HEK293 (cell line): Measurements from ENCODE around the gene CTSE.
A peak's percentile ranks its signal among the peaks of the same experiment; 100 is the strongest.

Experiments
- CTCF ChIA-PET: fragments of 350-600 bp; formaldehyde crosslinking; extraction: SDS; loops from one replicate; lab custom pipeline; 2021; ENCODE audit warnings: antibody characterized with exemption; lab: Yijun Ruan, JAX
- POLR2A ChIA-PET: fragments of 300-600 bp; formaldehyde crosslinking; extraction: SDS; loops from one replicate; lab custom pipeline; 2020; ENCODE audit warnings: antibody characterized with exemption, inconsistent platforms; lab: Yijun Ruan, JAX
- H3K27ac ChIP-seq: fragments of 200-500 bp; sonication (Bioruptor generic); 2 replicates; pipeline ENCODE4 v1.5.1; 2014; ENCODE audit warnings: low read depth, low read length, control low read depth, inconsistent platforms; ENCODE audit errors: extremely low read depth
- H3K36me3 ChIP-seq, 2 experiments: fragments of 200-500 bp in 1 of 2; sonication (Bioruptor generic) in 1 of 2; 1 replicate in 1 of 2; 2 replicates in 1 of 2; pipeline ENCODE4 v1.5.1; 2014 to 2017; ENCODE audit warnings: inconsistent platforms in 2 of 2, low read length in 2 of 2; ENCODE audit not compliant: control insufficient read depth in 2 of 2, insufficient read depth in 1 of 2
- H3K4me1 ChIP-seq: fragments of 200-500 bp; sonication (Bioruptor generic); 2 replicates; pipeline ENCODE4 v1.5.1; 2014; ENCODE audit warnings: mild to moderate bottlenecking, low read length, inconsistent platforms; ENCODE audit not compliant: control insufficient read depth, insufficient read depth
- H3K4me3 ChIP-seq: 2 replicates; pipeline ENCODE4 v1.5.1; 2011; ENCODE audit warnings: low read depth, mild to moderate bottlenecking, control low read depth, low read length, moderate library complexity
- H3K9me3 ChIP-seq: fragments of 200-500 bp; sonication (Bioruptor generic); 2 replicates; pipeline ENCODE4 v1.5.1; 2014; ENCODE audit warnings: low read depth, low read length, inconsistent platforms; ENCODE audit not compliant: control insufficient read depth, insufficient read depth
- EGR2 ChIP-seq: fragments of 450-650 bp; formaldehyde crosslinking; IDR thresholded peaks from 2 replicates; pipeline ENCODE4 v1.5.1; 2016; ENCODE audit warnings: low read depth, missing biosample characterization, missing genetic modification characterization
- GFI1B ChIP-seq: fragments of 450-650 bp; formaldehyde crosslinking; IDR thresholded peaks from 2 replicates; pipeline ENCODE4 v1.5.1; 2016; ENCODE audit warnings: missing biosample characterization, missing genetic modification characterization
- GLI4 ChIP-seq: fragments of 450-650 bp; formaldehyde crosslinking; IDR thresholded peaks from 2 replicates; pipeline ENCODE4 v1.5.1; 2016; ENCODE audit warnings: missing biosample characterization, missing genetic modification characterization
- KLF1 ChIP-seq: fragments of 450-650 bp; formaldehyde crosslinking; IDR thresholded peaks from 2 replicates; pipeline ENCODE4 v1.5.1; 2016; ENCODE audit warnings: missing biosample characterization, missing genetic modification characterization
- KLF9 ChIP-seq: fragments of 450-650 bp; formaldehyde crosslinking; IDR thresholded peaks from 2 replicates; pipeline ENCODE4 v1.5.1; 2016; ENCODE audit warnings: missing biosample characterization, missing genetic modification characterization, low read depth
- MZF1 ChIP-seq: fragments of 450-650 bp; formaldehyde crosslinking; IDR thresholded peaks from 2 replicates; pipeline ENCODE4 v1.5.1; 2017; ENCODE audit warnings: missing biosample characterization, missing genetic modification characterization, borderline replicate concordance
- PRDM1 ChIP-seq: fragments of 450-650 bp; formaldehyde crosslinking; IDR thresholded peaks from 2 replicates; pipeline ENCODE4; 2016; ENCODE audit warnings: missing biosample characterization, missing genetic modification characterization
- WT1 ChIP-seq: fragments of 450-650 bp; formaldehyde crosslinking; IDR thresholded peaks from 2 replicates; pipeline ENCODE4 v1.5.1; 2016; ENCODE audit warnings: missing biosample characterization, missing genetic modification characterization
- ZBTB7A ChIP-seq: fragments of 450-650 bp; formaldehyde crosslinking; IDR thresholded peaks from 2 replicates; pipeline ENCODE4 v1.5.1; 2016; ENCODE audit warnings: low read depth, missing biosample characterization, missing genetic modification characterization
- ZEB2 ChIP-seq: fragments of 450-650 bp; formaldehyde crosslinking; IDR thresholded peaks from 2 replicates; pipeline ENCODE4 v1.5.1; 2016; ENCODE audit warnings: missing biosample characterization, missing genetic modification characterization
- ZFHX2 ChIP-seq: fragments of 450-650 bp; formaldehyde crosslinking; conservative IDR thresholded peaks from 2 replicates; pipeline ENCODE4 v1.5.1; 2016; ENCODE audit warnings: missing biosample characterization, missing genetic modification characterization
- ZIC2 ChIP-seq: fragments of 450-650 bp; formaldehyde crosslinking; IDR thresholded peaks from 2 replicates; pipeline ENCODE4 v1.5.1; 2016; ENCODE audit warnings: missing biosample characterization, missing genetic modification characterization
- ZNF184 ChIP-seq: fragments of 450-650 bp; IDR thresholded peaks from 2 replicates; pipeline ENCODE4 v1.5.1; 2018; ENCODE audit warnings: missing biosample characterization, mild to moderate bottlenecking, missing genetic modification characterization
- ZNF23 ChIP-seq: fragments of 450-650 bp; formaldehyde crosslinking; IDR thresholded peaks from 2 replicates; pipeline ENCODE4 v1.5.1; 2016; ENCODE audit warnings: missing biosample characterization, missing genetic modification characterization, borderline replicate concordance
- ZNF514 ChIP-seq: fragments of 450-650 bp; formaldehyde crosslinking; IDR thresholded peaks from 2 replicates; pipeline ENCODE4 v1.5.1; 2016; ENCODE audit warnings: missing biosample characterization, missing genetic modification characterization
- ZNF555 ChIP-seq: fragments of 450-650 bp; formaldehyde crosslinking; conservative IDR thresholded peaks from 2 replicates; pipeline ENCODE4 v1.5.1; 2017; ENCODE audit warnings: missing biosample characterization, mild to moderate bottlenecking, missing genetic modification characterization, inconsistent platforms
- ZNF560 ChIP-seq: fragments of 450-650 bp; formaldehyde crosslinking; IDR thresholded peaks from 2 replicates; pipeline ENCODE4 v1.5.1; 2017; ENCODE audit warnings: missing biosample characterization, missing genetic modification characterization, borderline replicate concordance
- ZNF561 ChIP-seq: fragments of 450-650 bp; IDR thresholded peaks from 2 replicates; pipeline ENCODE4 v1.5.1; 2018; ENCODE audit warnings: missing biosample characterization, missing genetic modification characterization, borderline replicate concordance
- ZNF624 ChIP-seq: fragments of 450-650 bp; formaldehyde crosslinking; IDR thresholded peaks from 2 replicates; pipeline ENCODE4 v1.5.1; 2017; ENCODE audit warnings: missing biosample characterization, missing genetic modification characterization
- ZNF660 ChIP-seq: fragments of 450-650 bp; IDR thresholded peaks from 2 replicates; pipeline ENCODE4 v1.5.1; 2018; ENCODE audit warnings: missing biosample characterization, mild to moderate bottlenecking, missing genetic modification characterization
- ZNF701 ChIP-seq: fragments of 450-650 bp; formaldehyde crosslinking; IDR thresholded peaks from 2 replicates; pipeline ENCODE4 v1.5.1; 2016; ENCODE audit warnings: missing biosample characterization, missing genetic modification characterization
- ZNF768 ChIP-seq: fragments of 450-650 bp; formaldehyde crosslinking; IDR thresholded peaks from 2 replicates; pipeline ENCODE4 v1.5.1; 2018; ENCODE audit warnings: missing biosample characterization, mild to moderate bottlenecking, missing genetic modification characterization
- TF ChIP-seq, protein P1 (sequence below): fragments of 450-650 bp; formaldehyde crosslinking; optimal IDR thresholded peaks from 2 replicates; pipeline ENCODE3; 2016; ENCODE audit warnings: missing biosample characterization, mild to moderate bottlenecking, missing genetic modification characterization
- TF ChIP-seq, protein P2 (sequence below): fragments of 450-650 bp; formaldehyde crosslinking; IDR thresholded peaks from 2 replicates; pipeline ENCODE4 v1.5.1; 2016; ENCODE audit warnings: missing biosample characterization, missing genetic modification characterization
- TF ChIP-seq, protein P3 (sequence below): fragments of 450-650 bp; formaldehyde crosslinking; IDR thresholded peaks from 2 replicates; pipeline ENCODE4 v1.5.1; 2016; ENCODE audit warnings: missing biosample characterization, missing genetic modification characterization
- TF ChIP-seq, protein P4 (sequence below): sonication (generic); formaldehyde crosslinking; IDR thresholded peaks from 2 replicates; pipeline ENCODE4 v1.8.1; 2022; ENCODE audit warnings: mild to moderate bottlenecking, moderate library complexity, missing genetic modification reagents
- TF ChIP-seq, protein P5 (sequence below): fragments of 450-650 bp; formaldehyde crosslinking; IDR thresholded peaks from 2 replicates; pipeline ENCODE4 v1.5.1; 2016; ENCODE audit warnings: missing biosample characterization, missing genetic modification characterization
- TF ChIP-seq, protein P6 (sequence below): fragments of 450-650 bp; formaldehyde crosslinking; IDR thresholded peaks from 2 replicates; pipeline ENCODE4 v1.5.1; 2016; ENCODE audit warnings: missing biosample characterization, missing genetic modification characterization

The CTSE gene

DNA sequence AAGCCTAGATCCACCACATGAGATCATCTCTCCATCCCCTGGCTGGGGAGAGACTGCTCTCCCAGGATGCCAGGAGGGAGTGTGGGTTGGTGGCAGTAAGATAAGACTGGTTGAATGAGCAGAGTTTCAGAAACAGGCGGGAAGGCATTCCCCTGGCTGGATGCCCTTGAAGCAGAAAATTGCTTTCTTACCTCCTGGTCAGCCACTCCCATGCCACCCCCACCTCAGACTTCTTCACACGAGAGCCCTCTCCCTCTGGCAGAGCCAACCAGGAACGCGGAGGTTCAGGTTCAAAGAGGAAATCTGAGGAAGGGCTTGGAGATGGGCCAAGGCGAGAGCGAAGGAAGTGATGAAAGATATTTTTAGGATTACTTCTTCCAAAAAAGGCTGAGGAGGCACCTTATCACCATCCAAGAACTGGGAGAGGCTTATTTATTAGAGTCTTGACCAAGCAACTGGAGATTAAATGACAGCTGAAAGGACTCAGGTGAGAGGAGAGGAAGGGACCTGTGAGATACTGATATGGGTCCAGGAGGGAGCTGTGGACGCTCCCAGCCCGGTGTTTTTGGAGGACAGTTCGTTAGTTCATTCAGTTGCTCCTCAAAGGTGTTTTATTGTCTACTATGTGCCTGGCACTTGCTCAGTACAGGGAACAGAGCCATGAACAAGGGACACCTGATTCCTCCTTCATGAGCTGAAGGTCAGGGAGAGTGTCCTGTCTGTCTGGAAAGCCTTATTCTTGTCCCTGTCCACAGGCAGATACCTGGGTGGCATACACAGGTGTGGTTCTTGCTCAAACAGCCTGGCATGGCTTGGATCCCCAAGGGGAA, 61.5 kb downstream of the CTSE start:
- no peak overlapping the region for H3K4me3 ChIP-seq
- peaks cover 9% of the 10 kb centered on the region for H3K4me1 ChIP-seq
- no peaks in the 10 kb centered on the region for H3K36me3 ChIP-seq
- ChIA-PET POLR2A (interaction anchor here (0.6 to 1.4 kb wide), 2 partner anchors 19 to 64 kb away, joined by 3 to 4 read pairs; partner anchors contain the start of gene SLC26A9), CTCF (interaction anchor here (0.6 to 6.9 kb wide), 7 partner anchors 9 to 184 kb away, joined by 3 to 39 read pairs (median 4); no protein-coding TSS in a partner anchor)
- peak overlapping the region; percentile 22; the same call in 1 of the 2 replicates for H3K27ac ChIP-seq
- no peaks in the 10 kb centered on the region for H3K9me3 ChIP-seq
- TF ChIP-seq, protein P1, sequence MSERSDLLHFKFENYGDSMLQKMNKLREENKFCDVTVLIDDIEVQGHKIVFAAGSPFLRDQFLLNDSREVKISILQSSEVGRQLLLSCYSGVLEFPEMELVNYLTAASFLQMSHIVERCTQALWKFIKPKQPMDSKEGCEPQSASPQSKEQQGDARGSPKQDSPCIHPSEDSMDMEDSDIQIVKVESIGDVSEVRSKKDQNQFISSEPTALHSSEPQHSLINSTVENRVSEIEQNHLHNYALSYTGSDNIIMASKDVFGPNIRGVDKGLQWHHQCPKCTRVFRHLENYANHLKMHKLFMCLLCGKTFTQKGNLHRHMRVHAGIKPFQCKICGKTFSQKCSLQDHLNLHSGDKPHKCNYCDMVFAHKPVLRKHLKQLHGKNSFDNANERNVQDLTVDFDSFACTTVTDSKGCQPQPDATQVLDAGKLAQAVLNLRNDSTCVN (tag by site-specific recombination), result no peak
- TF ChIP-seq ZNF23 (tag by site-specific recombination) (no peak), ZNF660 (tag by site-specific recombination) (peak; percentile 62), ZIC2 (peak; percentile 48), ZNF624 (tag by site-specific recombination) (no peak), EGR2 (tag by site-specific recombination) (peak; percentile 86), KLF9 (peak; percentile 30; the same call in 1 of the 2 replicates), ZFHX2 (tag by site-specific recombination) (peak; percentile 87), ZNF555 (tag by site-specific recombination) (no peak), WT1 (tag by site-specific recombination) (peak; percentile 52; the same call in 1 of the 2 replicates), ZNF514 (tag by site-specific recombination) (no peak), KLF1 (tag by site-specific recombination) (peak; percentile 40; the same call in 1 of the 2 replicates), ZNF561 (tag by site-specific recombination) (peak; percentile 80; the same call in 1 of the 2 replicates), ZEB2 (tag by site-specific recombination) (no peak), MZF1 (tag by site-specific recombination) (0 out of 2 replicates have a peak, but pooled peaks have one; percentile 37), ZNF560 (no peak), ZNF768 (tag by site-specific recombination) (no peak), ZNF184 (tag by site-specific recombination) (no peak), ZBTB7A (tag by site-specific recombination) (no peak), GFI1B (no peak), GLI4 (tag by site-specific recombination) (no peak), ZNF701 (tag by site-specific recombination) (no peak), PRDM1 (tag by site-specific recombination) (no peak)
- TF ChIP-seq, protein P2, sequence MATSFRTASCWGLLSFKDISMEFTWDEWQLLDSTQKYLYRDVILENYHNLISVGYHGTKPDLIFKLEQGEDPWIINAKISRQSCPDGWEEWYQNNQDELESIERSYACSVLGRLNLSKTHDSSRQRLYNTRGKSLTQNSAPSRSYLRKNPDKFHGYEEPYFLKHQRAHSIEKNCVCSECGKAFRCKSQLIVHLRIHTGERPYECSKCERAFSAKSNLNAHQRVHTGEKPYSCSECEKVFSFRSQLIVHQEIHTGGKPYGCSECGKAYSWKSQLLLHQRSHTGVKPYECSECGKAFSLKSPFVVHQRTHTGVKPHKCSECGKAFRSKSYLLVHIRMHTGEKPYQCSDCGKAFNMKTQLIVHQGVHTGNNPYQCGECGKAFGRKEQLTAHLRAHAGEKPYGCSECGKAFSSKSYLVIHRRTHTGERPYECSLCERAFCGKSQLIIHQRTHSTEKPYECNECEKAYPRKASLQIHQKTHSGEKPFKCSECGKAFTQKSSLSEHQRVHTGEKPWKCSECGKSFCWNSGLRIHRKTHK (tag by site-specific recombination), result no peak
- TF ChIP-seq, protein P3, sequence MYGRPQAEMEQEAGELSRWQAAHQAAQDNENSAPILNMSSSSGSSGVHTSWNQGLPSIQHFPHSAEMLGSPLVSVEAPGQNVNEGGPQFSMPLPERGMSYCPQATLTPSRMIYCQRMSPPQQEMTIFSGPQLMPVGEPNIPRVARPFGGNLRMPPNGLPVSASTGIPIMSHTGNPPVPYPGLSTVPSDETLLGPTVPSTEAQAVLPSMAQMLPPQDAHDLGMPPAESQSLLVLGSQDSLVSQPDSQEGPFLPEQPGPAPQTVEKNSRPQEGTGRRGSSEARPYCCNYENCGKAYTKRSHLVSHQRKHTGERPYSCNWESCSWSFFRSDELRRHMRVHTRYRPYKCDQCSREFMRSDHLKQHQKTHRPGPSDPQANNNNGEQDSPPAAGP (tag by site-specific recombination), result peak; percentile 46; the same call in 1 of the 2 replicates
- TF ChIP-seq, protein P4, sequence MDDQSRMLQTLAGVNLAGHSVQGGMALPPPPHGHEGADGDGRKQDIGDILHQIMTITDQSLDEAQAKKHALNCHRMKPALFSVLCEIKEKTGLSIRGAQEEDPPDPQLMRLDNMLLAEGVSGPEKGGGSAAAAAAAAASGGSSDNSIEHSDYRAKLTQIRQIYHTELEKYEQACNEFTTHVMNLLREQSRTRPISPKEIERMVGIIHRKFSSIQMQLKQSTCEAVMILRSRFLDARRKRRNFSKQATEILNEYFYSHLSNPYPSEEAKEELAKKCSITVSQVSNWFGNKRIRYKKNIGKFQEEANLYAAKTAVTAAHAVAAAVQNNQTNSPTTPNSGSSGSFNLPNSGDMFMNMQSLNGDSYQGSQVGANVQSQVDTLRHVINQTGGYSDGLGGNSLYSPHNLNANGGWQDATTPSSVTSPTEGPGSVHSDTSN (CRISPR knock-in tag), result no peak
- TF ChIP-seq, protein P5, sequence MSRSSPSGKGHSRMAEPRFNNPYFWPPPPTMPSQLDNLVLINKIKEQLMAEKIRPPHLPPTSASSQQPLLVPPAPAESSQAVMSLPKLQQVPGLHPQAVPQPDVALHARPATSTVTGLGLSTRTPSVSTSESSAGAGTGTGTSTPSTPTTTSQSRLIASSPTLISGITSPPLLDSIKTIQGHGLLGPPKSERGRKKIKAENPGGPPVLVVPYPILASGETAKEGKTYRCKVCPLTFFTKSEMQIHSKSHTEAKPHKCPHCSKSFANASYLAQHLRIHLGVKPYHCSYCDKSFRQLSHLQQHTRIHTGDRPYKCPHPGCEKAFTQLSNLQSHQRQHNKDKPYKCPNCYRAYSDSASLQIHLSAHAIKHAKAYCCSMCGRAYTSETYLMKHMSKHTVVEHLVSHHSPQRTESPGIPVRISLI, result no peak
- TF ChIP-seq, protein P6, sequence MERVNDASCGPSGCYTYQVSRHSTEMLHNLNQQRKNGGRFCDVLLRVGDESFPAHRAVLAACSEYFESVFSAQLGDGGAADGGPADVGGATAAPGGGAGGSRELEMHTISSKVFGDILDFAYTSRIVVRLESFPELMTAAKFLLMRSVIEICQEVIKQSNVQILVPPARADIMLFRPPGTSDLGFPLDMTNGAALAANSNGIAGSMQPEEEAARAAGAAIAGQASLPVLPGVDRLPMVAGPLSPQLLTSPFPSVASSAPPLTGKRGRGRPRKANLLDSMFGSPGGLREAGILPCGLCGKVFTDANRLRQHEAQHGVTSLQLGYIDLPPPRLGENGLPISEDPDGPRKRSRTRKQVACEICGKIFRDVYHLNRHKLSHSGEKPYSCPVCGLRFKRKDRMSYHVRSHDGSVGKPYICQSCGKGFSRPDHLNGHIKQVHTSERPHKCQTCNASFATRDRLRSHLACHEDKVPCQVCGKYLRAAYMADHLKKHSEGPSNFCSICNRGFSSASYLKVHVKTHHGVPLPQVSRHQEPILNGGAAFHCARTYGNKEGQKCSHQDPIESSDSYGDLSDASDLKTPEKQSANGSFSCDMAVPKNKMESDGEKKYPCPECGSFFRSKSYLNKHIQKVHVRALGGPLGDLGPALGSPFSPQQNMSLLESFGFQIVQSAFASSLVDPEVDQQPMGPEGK, result peak; percentile 75
